ENCODE data around the gene FAM120A.

DNA sequence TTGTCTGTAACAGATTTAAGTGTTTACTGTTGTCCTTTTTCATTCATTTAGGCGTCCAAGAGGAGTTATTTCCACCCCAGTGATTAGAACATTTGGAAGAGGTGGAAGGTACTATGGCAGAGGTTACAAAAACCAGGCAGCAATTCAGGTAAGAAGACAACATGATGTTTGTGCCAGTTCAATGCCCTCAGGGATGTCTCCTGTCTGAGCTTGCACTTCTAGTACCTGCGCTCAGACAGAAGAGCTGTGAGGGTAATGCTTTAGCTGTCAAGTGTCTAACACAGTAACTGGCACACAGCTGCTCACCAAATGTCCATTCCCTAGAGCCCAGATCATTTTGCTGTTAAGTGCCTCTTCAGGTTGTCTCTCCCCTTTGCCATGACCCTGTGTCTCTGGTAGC, 110.7 kb downstream of the FAM120A start:
- TF ChIP-seq, protein P1, sequence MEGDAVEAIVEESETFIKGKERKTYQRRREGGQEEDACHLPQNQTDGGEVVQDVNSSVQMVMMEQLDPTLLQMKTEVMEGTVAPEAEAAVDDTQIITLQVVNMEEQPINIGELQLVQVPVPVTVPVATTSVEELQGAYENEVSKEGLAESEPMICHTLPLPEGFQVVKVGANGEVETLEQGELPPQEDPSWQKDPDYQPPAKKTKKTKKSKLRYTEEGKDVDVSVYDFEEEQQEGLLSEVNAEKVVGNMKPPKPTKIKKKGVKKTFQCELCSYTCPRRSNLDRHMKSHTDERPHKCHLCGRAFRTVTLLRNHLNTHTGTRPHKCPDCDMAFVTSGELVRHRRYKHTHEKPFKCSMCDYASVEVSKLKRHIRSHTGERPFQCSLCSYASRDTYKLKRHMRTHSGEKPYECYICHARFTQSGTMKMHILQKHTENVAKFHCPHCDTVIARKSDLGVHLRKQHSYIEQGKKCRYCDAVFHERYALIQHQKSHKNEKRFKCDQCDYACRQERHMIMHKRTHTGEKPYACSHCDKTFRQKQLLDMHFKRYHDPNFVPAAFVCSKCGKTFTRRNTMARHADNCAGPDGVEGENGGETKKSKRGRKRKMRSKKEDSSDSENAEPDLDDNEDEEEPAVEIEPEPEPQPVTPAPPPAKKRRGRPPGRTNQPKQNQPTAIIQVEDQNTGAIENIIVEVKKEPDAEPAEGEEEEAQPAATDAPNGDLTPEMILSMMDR (conservative IDR thresholded peaks at IDR 0.05) = no peak
- TF ChIP-seq ZFX (IDR thresholded peaks at IDR 0.05) = no peak

Data from C4-2B (cell line).